H1 (cell line): ENCODE results near the gene RPS6KC1. TPM values are rescaled to one million over a fixed set of nuclear protein-coding genes. Genes with fewer than 3 reads are reported as not detected.

Source experiments
- CTCF ChIA-PET: fragments of 300-600 bp; sonication (Branson Sonifier 250); formaldehyde crosslinking; loops from one replicate; lab custom pipeline; 2021; ENCODE audit not compliant: partially characterized antibody; lab: Charles Lee
- POLR2A ChIA-PET: fragments of 300-600 bp; sonication (Branson Sonifier 250); formaldehyde crosslinking; loops from one replicate; lab custom pipeline; 2021; ENCODE audit warnings: inconsistent platforms; ENCODE audit not compliant: partially characterized antibody; lab: Charles Lee
- DNase-seq, 2 experiments: peaks; one replicate each; pipeline versions ENCODE4 v3.0.0 to v3.0.0-alpha.2; 2010 to 2022; ENCODE audit warnings: low spot score in 2 of 2, low read depth in 1 of 2, mixed read lengths in 1 of 2
- FAIRE-seq: peaks from 2 replicates; lab custom pipeline; 2011; peaks lifted over from hg19 to GRCh38; lab: Jason Lieb, UNC
- H2AFZ ChIP-seq: 2 replicates; pipeline ENCODE4 v1.8.1; 2012; ENCODE audit warnings: low read length, inconsistent platforms
- H2AK5ac ChIP-seq: 2 replicates; pipeline ENCODE4 v1.6.1; 2013; ENCODE audit warnings: low read depth, low read length
- H2BK120ac ChIP-seq: replicated peaks from 2 replicates; pipeline ENCODE3; 2013; ENCODE audit warnings: low read depth, low read length, inconsistent platforms
- H2BK12ac ChIP-seq: 2 replicates; pipeline ENCODE4 v1.6.1; 2013; ENCODE audit warnings: low read depth, low read length
- H2BK15ac ChIP-seq: 2 replicates; pipeline ENCODE4 v1.6.1; 2013; ENCODE audit warnings: low read length
- H2BK20ac ChIP-seq: 2 replicates; pipeline ENCODE4 v1.6.1; 2013; ENCODE audit warnings: low read length
- H2BK5ac ChIP-seq: 2 replicates; pipeline ENCODE4 v1.6.1; 2013; ENCODE audit warnings: low read depth, low read length
- H3K14ac ChIP-seq: 2 replicates; pipeline ENCODE4 v1.6.1; 2013; ENCODE audit warnings: inconsistent platforms; ENCODE audit not compliant: insufficient read length
- H3K18ac ChIP-seq: 2 replicates; pipeline ENCODE4 v1.6.1; 2013; ENCODE audit warnings: low read length; ENCODE audit errors: extremely low read depth
- H3K23ac ChIP-seq: 2 replicates; pipeline ENCODE4 v1.6.1; 2013; ENCODE audit warnings: inconsistent platforms; ENCODE audit not compliant: insufficient read length
- H3K23me2 ChIP-seq: 2 replicates; pipeline ENCODE4 v1.6.1; 2013; ENCODE audit warnings: low read depth, low read length
- H3K27ac ChIP-seq: 2 replicates; pipeline ENCODE4 v1.6.1; 2011; ENCODE audit warnings: low read depth, low read length, inconsistent platforms
- H3K27me3 ChIP-seq, 4 experiments: replicated peaks in 1 of 4; 1 replicate in 1 of 4; 2 replicates in 3 of 4; pipeline versions ENCODE4 v1.6.1 to v1.8.1; 2011 to 2013; ENCODE audit warnings: low read length in 3 of 4, mild to moderate bottlenecking in 3 of 4, inconsistent platforms in 2 of 4, mixed read lengths in 2 of 4, moderate library complexity in 1 of 4; ENCODE audit not compliant: control insufficient read depth in 3 of 4, insufficient read depth in 3 of 4; ENCODE audit errors: extremely low read depth in 1 of 4
- H3K36me3 ChIP-seq, 4 experiments: 2 replicates each; pipeline versions ENCODE4 v1.6.1 to v1.8.1; 2011 to 2013; ENCODE audit warnings: mild to moderate bottlenecking in 4 of 4, low read length in 3 of 4, moderate library complexity in 2 of 4, control low read depth in 1 of 4, inconsistent platforms in 1 of 4; ENCODE audit not compliant: insufficient read depth in 4 of 4, control insufficient read depth in 2 of 4
- H3K4ac ChIP-seq: replicated peaks from 2 replicates; pipeline ENCODE3; 2013; ENCODE audit warnings: low read length, low read depth, mixed read lengths, inconsistent platforms; ENCODE audit not compliant: insufficient read length
- H3K4me1 ChIP-seq, 4 experiments: replicated peaks in 1 of 4; 1 replicate in 1 of 4; 2 replicates in 3 of 4; pipeline versions ENCODE4 v1.6.1 to v1.8.1; 2011 to 2013; ENCODE audit warnings: low read length in 3 of 4, inconsistent platforms in 2 of 4, mixed read lengths in 1 of 4; ENCODE audit not compliant: insufficient read depth in 4 of 4, control insufficient read depth in 3 of 4
- H3K4me2 ChIP-seq, 2 experiments: 2 replicates each; pipeline versions ENCODE4 v1.6.1 to v1.8.1; 2011 to 2013; ENCODE audit warnings: low read depth in 2 of 2, low read length in 2 of 2, control low read depth in 1 of 2, inconsistent platforms in 1 of 2, mild to moderate bottlenecking in 1 of 2; ENCODE audit not compliant: insufficient read depth in 1 of 2
- H3K4me3 ChIP-seq, 4 experiments: fragments of 200-600, 300-600 bp in 1 of 4; sonication (generic), shearing (Covaris generic), sonication (Bioruptor Twin) in 1 of 4; 2 replicates each; pipeline versions ENCODE4 v1.5.1 to v1.8.1; 2011 to 2016; ENCODE audit warnings: low read length in 4 of 4, low read depth in 3 of 4, control low read depth in 2 of 4, inconsistent platforms in 2 of 4, mild to moderate bottlenecking in 2 of 4, mixed read lengths in 1 of 4, moderate library complexity in 1 of 4; ENCODE audit not compliant: insufficient read depth in 2 of 4; ENCODE audit errors: extremely low read depth in 1 of 4
- H3K56ac ChIP-seq: replicated peaks from 2 replicates; pipeline ENCODE3; 2013; ENCODE audit warnings: low read depth, mild to moderate bottlenecking, mixed read lengths, low read length, inconsistent platforms; ENCODE audit not compliant: insufficient read length
- H3K79me1 ChIP-seq: 2 replicates; pipeline ENCODE4 v1.6.1; 2013; ENCODE audit warnings: low read depth, low read length, control low read depth
- H3K79me2 ChIP-seq, 2 experiments: 2 replicates each; pipeline versions ENCODE4 v1.6.1 to v1.8.1; 2012 to 2013; ENCODE audit warnings: low read length in 2 of 2, mild to moderate bottlenecking in 2 of 2, inconsistent platforms in 1 of 2; ENCODE audit not compliant: insufficient read depth in 2 of 2, control insufficient read depth in 1 of 2
- H3K9ac ChIP-seq, 4 experiments: replicated peaks in 1 of 4; 1 replicate in 1 of 4; 2 replicates in 3 of 4; pipeline versions ENCODE4 v1.6.1 to v1.8.1; 2011 to 2013; ENCODE audit warnings: low read depth in 3 of 4, low read length in 3 of 4, control low read depth in 2 of 4, mild to moderate bottlenecking in 2 of 4, moderate library complexity in 2 of 4, inconsistent platforms in 1 of 4; ENCODE audit errors: extremely low read depth in 1 of 4
- H3K9me3 ChIP-seq, 2 experiments: 2 replicates each; pipeline versions ENCODE4 v1.6.1 to v1.8.1; 2012 to 2013; ENCODE audit warnings: mild to moderate bottlenecking in 2 of 2, moderate library complexity in 2 of 2, control low read depth in 1 of 2, inconsistent platforms in 1 of 2, low read depth in 1 of 2, low read length in 1 of 2, mixed read lengths in 1 of 2; ENCODE audit not compliant: insufficient read depth in 2 of 2
- H4K20me1 ChIP-seq, 2 experiments: replicated peaks in 1 of 2; 2 replicates each; pipeline versions ENCODE3 to v1.8.1; 2011 to 2013; ENCODE audit warnings: inconsistent platforms in 2 of 2, low read length in 2 of 2, mild to moderate bottlenecking in 1 of 2; ENCODE audit not compliant: insufficient read depth in 2 of 2, control insufficient read depth in 1 of 2
- H4K5ac ChIP-seq: 2 replicates; pipeline ENCODE4 v1.6.1; 2013; ENCODE audit warnings: low read length, low read depth, mixed read lengths, inconsistent platforms; ENCODE audit not compliant: insufficient read length
- H4K8ac ChIP-seq: 2 replicates; pipeline ENCODE4 v1.8.0; 2013; ENCODE audit warnings: mild to moderate bottlenecking, moderate library complexity, low read length, inconsistent platforms; ENCODE audit not compliant: insufficient read depth; ENCODE audit errors: extremely low read depth
- H4K91ac ChIP-seq: replicated peaks from 2 replicates; pipeline ENCODE3; 2013; ENCODE audit warnings: low read length, mixed read lengths, inconsistent platforms; ENCODE audit not compliant: insufficient read length
- BRCA1 ChIP-seq: IDR thresholded peaks from 2 replicates; pipeline ENCODE4 v1.6.1; 2012; ENCODE audit warnings: low read depth, low read length, improper control_type of control experiment
- CEBPB ChIP-seq: IDR thresholded peaks from 2 replicates; pipeline ENCODE4 v1.6.1; 2012; ENCODE audit warnings: low read depth, low read length
- YY1 ChIP-seq: IDR thresholded peaks from 2 replicates; pipeline ENCODE4 v1.6.1; 2011; ENCODE audit warnings: low read depth, mild to moderate bottlenecking, low read length
- WGBS, 2 experiments: shearing (Covaris generic) in 1 of 2; methylation state at CpG; one replicate each; pipeline versions ENCODE4 v1.1.6 to v1.1.7; 2013 to 2015; ENCODE audit warnings: low lambda C conversion rate in 2 of 2, mixed read lengths in 2 of 2, inconsistent platforms in 1 of 2, low coverage in 1 of 2, missing lambda C conversion rate in 1 of 2; ENCODE audit not compliant: insufficient replicate concordance in 2 of 2, insufficient coverage in 1 of 2, insufficient read length in 1 of 2; ENCODE audit errors: extremely low coverage in 1 of 2, missing lambda C conversion rate in 1 of 2; 5-methylcytosine and 5-hydroxymethylcytosine counted together
- polyA plus RNA-seq, 7 experiments: library from polyadenylated mRNA; depleted of rRNA in 3 of 7; stranded (reverse) in 5 of 7; unstranded in 2 of 7; fragments of >200 nt in 5 of 7; fragments of 200-250 nt in 2 of 7; gene quantifications; 1 replicate in 5 of 7; 2 replicates in 1 of 7; 4 replicates in 1 of 7; pipeline versions ENCODE4 v1.2.1 to v1.2.3, GENCODE V29; 2011 to 2013; ENCODE audit warnings: missing spikeins in 2 of 7, mixed read lengths in 2 of 7
- total RNA-seq: library from RNA; stranded (reverse); fragmentation: NEBNext Ultra II Directional; extraction: Animal tissue kit (Norgen Biotek cat#: 25700); gene quantifications from 2 replicates; pipeline ENCODE4 v1.2.1, GENCODE V29; 2021

RPS6KC1 gene
- total and polyA plus RNA-seq, 2 of the 8 experiments (the other 6 are each of a cell fraction or from before 2014, with no cell fraction given) = 4.9 to 17.6 TPM

GRCh38 chr1:213303286-213303685 lies 252.2 kb downstream of the RPS6KC1 start:
- Histone ChIP-seq H2AK5ac (no peak overlapping the region), H3K14ac (no peak overlapping the region)
- TF ChIP-seq CEBPB (no peak), BRCA1 (no peak), YY1 (no peak)
- TF ChIP-seq, all 59 proteins: peak for 0
- H3K23me2 ChIP-seq = no peaks in the 10 kb centered on the region
- no peak overlapping the region for H4K5ac ChIP-seq
- no peaks in the 10 kb centered on the region for H3K36me3 ChIP-seq
- no peak overlapping the region for H3K4me3 ChIP-seq
- H3K18ac ChIP-seq = peak overlapping the region; percentile 36; the same call in 1 of the 2 replicates
- H2BK12ac ChIP-seq = 0 out of 2 replicates have a peak overlapping the region, but pooled peaks have one; percentile 73
- H3K27ac ChIP-seq = no peak overlapping the region
- H3K79me2 ChIP-seq = no peaks in the 10 kb centered on the region
- H3K4me2 ChIP-seq = peak overlapping the region; percentile 29 to 54
- no peaks in the 10 kb centered on the region for H3K9me3 ChIP-seq
- H2BK15ac ChIP-seq = no peak overlapping the region
- peaks cover 3 to 6% (median 5%) of the 10 kb centered on the region in 4 experiments; a peak in 6 of 7 replicates for H3K4me1 ChIP-seq
- no peaks in the 10 kb centered on the region for H3K27me3 ChIP-seq
- CTCF ChIA-PET = interaction anchor here (1.0 to 1.3 kb wide), 2 partner anchors 27 kb away, joined by 3 read pairs; no protein-coding TSS in a partner anchor
- H3K23ac ChIP-seq = no peak overlapping the region
- peak overlapping the region; percentile 90 for H2AFZ ChIP-seq
- H3K79me1 ChIP-seq = no peaks in the 10 kb centered on the region
- H3K4ac ChIP-seq = no peak overlapping the region
- no peak overlapping the region for H2BK120ac ChIP-seq
- no peak overlapping the region for H2BK20ac ChIP-seq
- peak overlapping the region; percentile 75; the same call in 1 of the 2 replicates for H4K8ac ChIP-seq
- POLR2A ChIA-PET = interaction anchor here (0.7 to 1.1 kb wide), 2 partner anchors 9 to 394 kb away, joined by 3 read pairs; no protein-coding TSS in a partner anchor
- no peak overlapping the region for H3K9ac ChIP-seq
- H4K91ac ChIP-seq = no peak overlapping the region
- no peak overlapping the region for H3K56ac ChIP-seq
- peak; percentile 13 for FAIRE-seq
- no peak for DNase-seq
- no peak overlapping the region for H2BK5ac ChIP-seq
- H4K20me1 ChIP-seq = no peaks in the 10 kb centered on the region
- WGBS, 2 experiments = 59% methylated on average over 8 of the region's 8 CpGs; no CpG with 5 or more reads in 1 of the 2 experiments
